Activated CD8-positive, alpha-beta memory T cell treated with anti-CD3 and anti-CD28 coated beads for 4 hours (primary cell): ENCODE data around the gene CTRB1.
"Not testable (repeated sequence)": the region's sequence is repeated elsewhere in the genome, so short reads cannot be mapped to it uniquely, and the experiment has no call there.

ENCODE experiments used
- DNase-seq, 2 donors: peaks; one replicate each; pipeline ENCODE4 v3.0.0-alpha.2; 2020; ENCODE audit warnings: low read depth in 2 of 2

The CTRB1 gene

DNA sequence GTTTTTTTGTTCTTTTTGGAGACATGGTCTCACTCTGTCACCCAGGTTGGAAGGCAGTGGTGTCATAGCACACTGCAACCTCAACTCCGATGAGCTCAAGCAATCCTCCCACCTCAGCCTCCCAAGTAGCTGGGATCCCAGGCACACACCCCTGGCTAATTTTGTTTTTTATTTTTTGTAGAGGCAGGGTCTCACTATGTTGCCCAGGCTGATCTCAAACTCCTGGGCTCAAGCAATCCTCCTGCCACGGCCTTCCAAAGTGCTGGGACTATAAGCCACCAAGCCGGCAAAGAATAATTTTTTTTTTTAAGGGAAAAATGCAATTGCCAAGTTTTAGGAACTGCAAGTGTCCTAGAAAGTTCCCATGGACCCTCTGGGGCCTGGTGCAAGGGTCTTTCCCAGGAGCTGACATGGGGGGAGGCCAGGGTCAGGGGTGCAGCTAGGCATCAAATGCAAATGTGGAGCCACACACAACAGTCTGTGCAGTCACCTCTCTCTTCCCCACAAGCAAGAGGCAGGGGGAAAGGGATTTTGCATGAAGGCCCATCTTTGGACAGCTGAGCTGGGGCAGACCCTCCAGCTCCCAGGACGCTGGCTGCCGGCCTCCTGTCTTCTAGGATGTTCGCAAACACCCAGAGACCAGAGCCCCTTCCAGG lies 52.8 kb downstream of the CTRB1 start:
- no peak for DNase-seq

DNA sequence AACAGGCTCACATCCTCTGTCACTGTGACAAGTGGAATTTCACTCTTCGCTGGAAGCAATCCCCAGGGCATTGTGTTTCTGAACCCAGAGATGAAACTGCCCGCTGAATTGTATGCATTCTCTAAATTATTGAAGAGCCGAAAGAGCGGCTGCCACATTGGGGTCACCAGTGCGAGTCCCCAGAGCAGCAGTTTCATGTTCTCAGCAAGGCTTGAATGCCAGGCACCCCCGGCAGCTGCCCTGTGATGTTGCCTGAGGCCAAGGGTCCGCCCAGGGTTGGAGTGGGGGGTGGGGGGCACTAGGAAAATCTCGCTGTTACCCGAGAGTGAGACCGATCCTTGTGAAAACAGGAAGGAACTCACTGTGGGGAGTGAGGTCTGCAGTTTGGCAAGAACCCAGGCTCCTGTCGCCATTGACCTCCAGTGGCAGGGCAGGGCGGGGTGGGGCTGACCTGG lies 53.3 kb downstream of the CTRB1 start:
- DNase-seq: no peak

DNA sequence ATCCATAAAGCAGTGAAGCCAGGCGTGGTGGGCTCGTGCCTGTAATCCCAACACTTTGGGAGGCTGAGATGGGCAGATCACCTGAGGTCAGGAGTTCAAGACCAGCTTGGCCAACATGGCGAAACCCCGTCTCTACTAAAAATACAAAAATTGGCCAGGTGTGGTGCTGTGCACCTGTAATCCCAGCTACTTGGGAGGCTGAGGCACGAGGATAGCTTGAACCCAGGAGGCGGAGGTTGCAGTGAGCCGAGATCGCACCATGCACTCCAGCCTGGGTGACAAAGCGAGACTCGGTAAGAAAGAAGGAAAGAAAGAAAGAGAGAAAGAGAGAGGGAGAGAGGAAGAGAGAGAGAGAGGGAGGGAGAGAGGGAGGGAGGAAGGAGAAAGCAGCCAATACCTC lies 53.8 kb downstream of the CTRB1 start:
- not testable (repeated sequence) for DNase-seq

DNA sequence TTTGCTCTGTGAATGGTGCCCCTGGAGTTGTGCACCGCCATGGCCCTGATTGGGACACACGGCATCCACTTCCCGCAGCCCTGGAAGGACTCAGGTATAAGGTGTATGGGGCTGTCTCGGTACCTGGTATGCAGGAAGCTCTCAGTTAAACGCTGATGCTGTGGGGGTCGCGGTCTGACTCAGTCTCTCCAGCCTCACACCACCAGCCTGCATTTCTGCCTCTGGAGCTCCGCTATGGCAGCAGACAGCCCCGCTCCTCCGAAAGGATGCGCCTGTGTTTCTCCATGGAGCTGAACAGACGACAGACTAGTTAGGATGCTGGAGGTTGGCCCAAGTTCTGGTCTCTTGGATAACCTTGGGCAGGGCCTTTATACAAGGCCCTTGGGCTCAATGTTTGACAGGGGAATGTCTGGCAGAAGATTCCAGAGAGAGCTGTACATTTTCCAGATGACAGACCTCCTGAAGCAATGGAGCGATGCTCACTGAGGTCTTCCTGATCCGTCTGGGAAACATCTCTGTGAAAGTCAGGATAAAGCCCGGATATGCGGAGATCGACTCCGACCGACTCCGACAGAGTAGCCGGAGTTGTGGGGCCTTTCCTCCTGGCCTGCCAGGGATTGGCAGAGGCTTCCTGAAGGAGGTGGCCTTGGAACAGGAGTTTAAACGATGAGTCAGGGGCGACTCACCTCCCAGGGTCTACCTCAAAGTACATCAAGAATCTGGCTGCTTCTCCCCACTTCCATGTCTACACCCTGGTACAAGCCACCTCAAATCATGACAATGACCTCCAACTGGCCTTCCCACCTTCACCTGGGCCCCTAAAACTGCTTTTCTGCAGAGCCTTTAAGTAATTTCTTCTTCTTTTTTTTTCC lies 54.5 kb downstream of the CTRB1 start:
- DNase-seq: no peak
